GM18502 (cell line): Measurements from ENCODE around the gene ANO2.

Source experiments
- ATAC-seq: cut with Tn5 transposase; IDR thresholded peaks from one replicate; pipeline ENCODE4 v1.9.1; 2021; ENCODE audit warnings: mild to moderate bottlenecking; ENCODE audit not compliant: unreplicated experiment, poor library complexity

Gene ANO2

DNA sequence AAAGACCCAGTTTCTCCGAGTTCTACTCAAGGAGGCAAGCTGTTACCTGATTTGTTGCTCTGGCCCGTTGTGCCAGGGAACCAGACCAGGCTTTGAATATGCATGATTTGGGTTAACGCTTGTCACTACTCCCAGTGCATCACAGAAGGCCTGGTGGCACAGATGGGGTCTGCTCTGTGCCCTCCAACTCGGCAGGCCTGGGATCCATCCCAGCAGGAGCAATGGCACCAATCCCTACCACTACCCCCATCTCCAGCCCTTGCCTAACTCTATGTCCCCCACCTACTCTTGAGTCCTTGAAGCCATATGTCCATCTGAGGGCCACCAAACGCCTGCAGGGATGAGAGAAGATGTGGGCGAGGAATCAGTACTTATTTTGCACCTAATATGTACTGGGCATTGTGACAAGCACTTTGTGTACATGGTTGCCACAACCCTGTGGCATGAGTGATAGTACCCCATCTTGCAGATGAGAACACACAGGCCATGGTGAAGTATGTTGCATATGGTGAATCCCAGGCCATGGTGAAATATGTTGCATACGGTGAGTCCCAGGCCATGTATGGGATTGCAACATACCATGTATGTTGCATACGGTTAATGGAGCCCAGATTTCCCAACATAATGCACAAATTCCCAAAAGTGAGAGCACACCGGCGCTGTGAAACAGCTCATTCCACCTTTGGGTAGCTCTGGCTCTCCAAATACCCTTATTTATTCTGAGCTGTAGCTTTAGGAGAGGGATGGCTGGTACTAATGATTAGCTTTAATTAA lies 410.4 kb downstream of the ANO2 start:
- ATAC-seq: no peak

- no peak for ATAC-seq
Observed at GRCh38 chr12:5533368-5533767, 411.7 kb downstream of the ANO2 start.

DNA sequence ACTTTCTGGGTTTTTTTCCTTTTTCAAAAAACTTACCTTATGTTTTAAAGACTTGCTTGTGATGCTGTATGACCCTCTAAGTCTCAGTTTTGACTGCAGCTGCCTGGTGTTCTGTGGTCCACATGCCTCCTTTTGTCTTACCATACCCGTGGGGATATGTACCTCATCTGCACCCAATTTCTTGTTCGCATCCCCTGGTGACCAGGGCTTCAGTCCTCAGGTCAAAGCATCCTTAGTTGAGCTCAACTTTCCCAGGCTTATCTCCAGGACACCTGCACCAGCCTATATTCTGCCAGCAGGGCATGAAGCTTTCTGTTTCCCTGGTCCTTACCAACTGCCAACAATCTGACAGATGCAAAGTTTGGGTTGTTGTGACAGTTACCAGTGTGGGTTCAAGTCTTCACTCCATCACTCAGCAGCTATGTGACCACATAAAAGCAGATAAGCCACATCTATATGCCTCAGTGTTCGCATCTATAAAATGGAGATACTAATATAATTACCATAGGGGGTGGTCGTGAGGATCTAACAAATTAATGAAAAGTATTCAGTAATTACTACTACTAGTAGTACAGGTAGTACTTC lies 419.2 kb downstream of the ANO2 start:
- ATAC-seq: no peak

DNA sequence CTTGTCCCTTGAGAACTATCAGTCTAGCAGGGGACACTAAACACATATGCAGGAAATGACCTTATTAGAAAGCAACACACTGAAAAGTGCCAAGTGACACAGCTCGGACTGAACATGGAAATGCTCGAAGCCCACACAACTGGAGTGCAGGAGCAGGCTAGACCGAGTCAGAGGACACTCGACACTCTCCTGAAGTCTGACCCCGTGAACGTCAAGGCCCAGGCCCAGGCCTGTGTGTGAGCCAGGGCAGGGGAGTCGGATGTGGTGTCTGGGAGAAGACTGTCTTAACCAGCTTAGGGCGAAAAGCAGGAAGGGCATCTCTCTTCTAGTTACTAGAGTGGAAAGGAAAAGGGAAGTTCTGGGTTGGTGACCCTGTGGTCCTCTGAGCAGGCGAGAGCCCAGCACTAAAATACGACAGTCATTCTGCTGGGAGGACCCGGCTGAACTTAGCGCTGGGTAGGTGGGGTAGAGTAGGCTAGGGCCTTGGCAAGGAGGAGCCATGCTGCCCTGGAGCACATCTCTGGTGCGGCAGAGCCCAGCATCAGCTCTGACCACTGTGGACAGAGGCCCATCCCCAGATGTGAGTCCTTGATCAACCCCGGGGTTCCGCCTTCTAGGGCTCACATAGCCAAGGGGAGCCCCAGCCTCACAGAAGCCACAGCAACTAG lies 420.2 kb downstream of the ANO2 start:
- no peak for ATAC-seq

DNA sequence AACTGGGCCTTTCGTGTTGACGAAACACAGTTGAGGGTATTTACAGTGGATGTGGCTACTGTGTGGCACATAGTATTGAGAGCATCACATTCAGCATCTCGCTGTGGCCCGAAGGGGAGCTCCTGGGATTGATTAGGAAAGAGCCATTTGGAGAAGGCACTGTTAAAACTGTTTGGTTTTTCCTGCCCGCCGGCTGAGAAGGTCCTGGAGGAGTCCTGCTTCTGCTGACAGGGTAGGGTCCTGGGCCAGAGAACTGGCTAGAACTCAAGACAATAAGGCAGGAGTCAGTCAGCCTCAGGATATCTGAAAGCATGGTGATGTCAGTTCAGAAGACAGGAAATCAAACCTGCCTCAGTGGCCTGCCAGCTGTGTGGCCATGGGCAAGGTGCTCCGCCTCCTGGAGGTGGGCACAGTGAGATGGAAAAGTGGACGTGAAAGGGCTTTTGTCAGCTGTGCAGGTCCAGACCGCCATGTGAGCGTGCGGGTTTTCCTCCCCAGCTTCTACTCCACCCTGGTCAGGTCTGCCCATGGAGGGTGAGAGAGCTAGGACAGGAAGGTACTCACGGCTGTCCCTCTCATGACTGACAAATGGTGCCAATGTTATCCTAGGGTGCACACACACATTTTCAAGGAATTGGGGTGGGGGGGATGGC lies 420.8 kb downstream of the ANO2 start:
- no peak for ATAC-seq

DNA sequence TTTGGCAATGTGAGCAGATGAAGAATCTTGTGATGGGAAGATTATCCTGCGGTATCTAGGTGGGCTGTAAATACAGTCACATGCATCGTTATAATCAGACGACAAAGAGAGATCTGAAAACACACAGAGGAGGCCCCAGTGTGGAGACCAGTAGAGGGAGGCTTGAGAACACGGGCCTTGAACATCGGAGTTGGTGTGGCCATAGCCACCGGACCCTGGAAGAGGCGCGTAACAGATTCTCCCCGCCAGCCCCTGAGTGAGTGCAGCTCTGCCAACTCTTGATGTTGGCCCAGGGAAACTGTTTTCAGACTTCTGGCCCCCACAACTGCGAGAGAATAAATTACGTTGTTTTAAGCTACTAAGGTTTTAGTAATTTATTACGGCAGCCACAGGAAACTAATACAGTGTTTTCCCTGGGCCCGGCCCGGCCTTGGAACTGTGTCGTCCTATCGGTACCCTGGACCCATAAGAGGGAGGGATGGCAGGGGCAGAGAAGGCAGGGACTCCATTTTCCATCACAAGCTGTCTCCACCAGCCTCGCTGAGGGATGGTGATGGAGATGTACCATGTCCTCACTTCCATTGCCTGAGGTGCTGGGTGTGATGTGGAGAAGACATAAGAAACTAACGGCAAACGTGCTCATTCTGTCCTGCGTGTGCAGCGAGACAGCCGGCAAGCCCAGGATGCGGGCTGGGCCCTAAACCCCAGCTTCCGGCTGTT lies 421.5 kb downstream of the ANO2 start:
- ATAC-seq: no peak

- no peak for ATAC-seq
Observed at GRCh38 chr12:5522432-5523335, 422.4 kb downstream of the ANO2 start.

DNA sequence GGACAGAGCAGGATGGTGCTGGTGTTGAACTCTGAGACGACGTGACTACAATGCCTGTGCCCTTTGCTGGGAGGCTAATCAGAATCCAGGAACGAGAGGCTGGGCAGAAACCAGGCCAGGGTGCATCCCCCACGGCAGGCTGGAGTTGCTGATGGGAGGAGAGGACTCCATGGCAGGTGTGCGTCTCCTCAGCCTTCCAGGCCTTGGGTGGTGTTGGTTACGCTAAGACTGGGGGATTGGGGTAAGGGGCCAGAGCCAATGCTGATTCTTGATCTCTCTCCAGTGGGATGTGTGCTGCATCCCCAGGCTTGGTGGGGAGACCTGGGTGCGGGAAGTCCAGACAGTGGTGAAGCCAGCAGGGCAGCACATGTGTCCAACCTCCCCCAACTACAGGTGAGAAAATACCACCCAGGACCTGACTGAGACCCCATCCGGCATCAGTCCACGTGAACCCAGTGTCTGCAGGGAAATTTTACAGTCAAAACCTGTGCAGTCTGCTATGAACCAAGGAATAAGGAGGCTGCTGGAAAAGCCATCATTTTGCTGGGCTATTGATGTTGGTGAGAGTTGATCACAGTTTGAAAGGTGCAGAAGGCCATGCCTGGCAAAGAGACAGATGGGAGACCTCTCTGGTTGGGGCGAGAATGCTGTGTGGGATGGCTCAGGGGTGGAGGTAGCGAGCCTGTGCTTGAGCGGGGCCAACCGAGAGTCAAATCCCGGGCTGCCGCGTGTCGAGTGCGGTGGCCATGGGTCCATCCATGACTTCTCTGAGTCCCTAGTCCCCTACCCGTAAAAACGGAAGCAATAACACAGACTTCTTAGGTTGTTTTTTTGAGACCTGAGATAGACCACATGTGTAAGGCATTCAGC lies 423.4 kb downstream of the ANO2 start:
- no peak for ATAC-seq

DNA sequence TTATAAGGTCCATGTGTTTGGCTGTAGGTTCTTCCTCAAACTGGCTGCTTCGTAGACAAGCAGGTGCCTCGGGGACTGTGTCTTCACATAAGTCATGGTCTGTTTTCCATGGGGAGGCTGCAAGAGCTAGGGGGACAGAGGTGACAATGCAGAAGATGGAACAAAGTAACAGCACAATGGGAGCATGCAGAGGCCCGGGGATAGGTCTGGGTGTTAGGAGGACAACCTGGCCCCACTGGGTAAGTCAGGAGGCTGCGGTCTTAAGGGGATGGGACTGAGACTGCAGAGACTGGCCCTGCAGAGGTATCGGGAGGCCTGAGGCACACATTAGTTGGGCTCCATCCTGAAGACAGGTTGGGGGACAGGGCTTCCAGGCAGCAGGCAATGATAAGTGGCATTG lies 424.2 kb downstream of the ANO2 start:
- ATAC-seq: no peak

DNA sequence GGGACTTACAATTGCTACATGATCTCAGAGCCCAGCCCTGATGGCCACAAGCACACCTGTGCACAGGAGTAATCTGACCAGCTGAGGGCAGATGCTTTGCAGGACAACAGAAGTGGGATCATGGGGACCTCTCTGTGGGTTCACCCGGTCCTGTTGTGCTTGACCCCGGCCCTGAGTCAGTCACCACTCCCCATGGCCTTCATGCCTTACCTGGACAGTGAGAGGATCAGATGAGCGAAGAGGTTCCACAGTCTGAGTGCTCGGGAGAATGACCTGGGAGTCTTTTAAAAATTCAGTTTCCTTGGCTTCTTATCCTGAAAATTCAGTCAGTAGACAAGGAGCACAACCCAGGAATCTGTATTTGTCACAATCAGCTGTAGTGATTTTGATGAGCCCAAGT lies 425.0 kb downstream of the ANO2 start:
- no peak for ATAC-seq

DNA sequence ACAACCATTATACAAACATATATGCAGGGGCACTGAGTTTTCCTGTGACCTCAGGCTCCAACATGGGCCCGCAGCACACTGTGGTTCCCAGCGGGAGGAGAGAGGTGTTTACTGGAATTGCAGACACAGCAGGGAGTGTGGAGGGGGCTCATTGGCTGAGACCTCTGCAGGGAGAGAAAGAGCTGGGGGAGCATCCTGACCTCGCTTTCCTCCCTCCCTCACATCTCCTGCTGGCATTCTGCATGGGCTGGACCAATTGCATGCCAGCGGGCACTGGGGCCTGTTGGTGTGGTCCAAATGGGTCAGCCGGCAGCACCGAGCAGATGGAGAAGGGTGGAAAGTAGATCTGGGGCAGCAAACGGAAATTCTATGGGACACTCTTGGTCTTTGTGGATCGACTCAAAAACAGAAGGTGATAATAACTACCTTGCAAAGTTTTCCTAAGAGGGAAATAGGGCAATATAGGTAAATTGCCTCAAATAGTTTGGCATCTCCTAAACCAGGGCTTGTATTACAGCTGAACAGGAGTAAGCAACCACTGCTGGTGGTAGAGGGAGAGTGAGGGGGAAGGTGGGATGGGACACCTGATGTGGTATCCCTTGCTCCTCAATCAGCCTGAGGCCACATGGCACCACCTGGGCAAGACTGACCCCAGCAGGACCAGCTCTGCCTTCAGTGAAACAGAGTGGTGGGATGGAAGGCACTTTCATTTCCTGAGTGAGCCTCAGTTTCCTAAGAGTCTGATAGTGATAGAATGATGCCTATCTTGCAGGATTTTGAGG lies 426.3 kb downstream of the ANO2 start:
- no peak for ATAC-seq

- ATAC-seq: no peak
Observed at GRCh38 chr12:5516371-5517241, 428.5 kb downstream of the ANO2 start.

GRCh38 chr12:5515458-5515857 lies 429.6 kb downstream of the ANO2 start:
- no peak for ATAC-seq

- no peak for ATAC-seq
Observed at GRCh38 chr12:5514545-5514944, 430.5 kb downstream of the ANO2 start.

DNA sequence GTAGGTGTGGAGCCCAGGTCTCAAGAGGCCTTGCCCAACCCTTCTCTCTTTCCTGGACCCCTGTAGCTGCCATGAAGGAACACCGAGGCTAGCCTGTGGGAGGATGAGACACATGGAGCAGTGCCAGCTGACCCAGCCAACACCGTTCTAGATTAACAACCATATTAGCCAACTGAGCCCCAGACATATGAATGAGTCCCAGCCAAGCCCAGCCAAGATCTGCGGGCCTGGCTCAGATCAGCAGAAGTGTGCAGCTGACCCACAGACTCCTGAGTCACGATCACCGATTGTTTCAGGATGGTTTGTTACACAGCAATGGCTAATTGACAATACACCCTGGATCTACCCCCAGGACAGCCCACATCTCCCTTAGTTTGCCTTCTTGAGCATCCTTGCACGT lies 431.0 kb downstream of the ANO2 start:
- no peak for ATAC-seq

GRCh38 chr12:5513406-5513805 lies 431.7 kb downstream of the ANO2 start:
- ATAC-seq: no peak
